Measurements from ENCODE around the gene HM13.

- TF ChIP-seq, protein P1, sequence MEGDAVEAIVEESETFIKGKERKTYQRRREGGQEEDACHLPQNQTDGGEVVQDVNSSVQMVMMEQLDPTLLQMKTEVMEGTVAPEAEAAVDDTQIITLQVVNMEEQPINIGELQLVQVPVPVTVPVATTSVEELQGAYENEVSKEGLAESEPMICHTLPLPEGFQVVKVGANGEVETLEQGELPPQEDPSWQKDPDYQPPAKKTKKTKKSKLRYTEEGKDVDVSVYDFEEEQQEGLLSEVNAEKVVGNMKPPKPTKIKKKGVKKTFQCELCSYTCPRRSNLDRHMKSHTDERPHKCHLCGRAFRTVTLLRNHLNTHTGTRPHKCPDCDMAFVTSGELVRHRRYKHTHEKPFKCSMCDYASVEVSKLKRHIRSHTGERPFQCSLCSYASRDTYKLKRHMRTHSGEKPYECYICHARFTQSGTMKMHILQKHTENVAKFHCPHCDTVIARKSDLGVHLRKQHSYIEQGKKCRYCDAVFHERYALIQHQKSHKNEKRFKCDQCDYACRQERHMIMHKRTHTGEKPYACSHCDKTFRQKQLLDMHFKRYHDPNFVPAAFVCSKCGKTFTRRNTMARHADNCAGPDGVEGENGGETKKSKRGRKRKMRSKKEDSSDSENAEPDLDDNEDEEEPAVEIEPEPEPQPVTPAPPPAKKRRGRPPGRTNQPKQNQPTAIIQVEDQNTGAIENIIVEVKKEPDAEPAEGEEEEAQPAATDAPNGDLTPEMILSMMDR (IDR thresholded peaks at IDR 0.05) = no peak
- TF ChIP-seq MAX (CRISPR knock-in tag; IDR thresholded peaks at IDR 0.05) = no peak
- no peak for TF ChIP-seq NFATC4 (CRISPR knock-in tag; IDR thresholded peaks at IDR 0.05)
- TF ChIP-seq, protein P2, sequence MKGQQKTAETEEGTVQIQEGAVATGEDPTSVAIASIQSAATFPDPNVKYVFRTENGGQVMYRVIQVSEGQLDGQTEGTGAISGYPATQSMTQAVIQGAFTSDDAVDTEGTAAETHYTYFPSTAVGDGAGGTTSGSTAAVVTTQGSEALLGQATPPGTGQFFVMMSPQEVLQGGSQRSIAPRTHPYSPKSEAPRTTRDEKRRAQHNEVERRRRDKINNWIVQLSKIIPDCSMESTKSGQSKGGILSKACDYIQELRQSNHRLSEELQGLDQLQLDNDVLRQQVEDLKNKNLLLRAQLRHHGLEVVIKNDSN (CRISPR knock-in tag; IDR thresholded peaks at IDR 0.05) = no peak
- TF ChIP-seq ZNF512 (CRISPR knock-in tag; IDR thresholded peaks at IDR 0.05; ENCODE audit: borderline replicate concordance) = no peak
These were observed 65.0 kb downstream of the HM13 start for GRCh38 chr20:31579245-31579644.

Data from WTC11 (cell line).